ENCODE data around the gene ENDOV. TPM values are rescaled to one million over a fixed set of nuclear protein-coding genes. Genes with fewer than 3 reads are reported as not detected.

The ENDOV gene
- total RNA-seq, 1 donor from 2014 or later, result 17.6 TPM

GRCh38 chr17:80413771-80414507 lies 1.0 kb upstream of the ENDOV start:
- intact Hi-C loops (cut with micrococcal nuclease), result no loop called here

GRCh38 chr17:80414508-80414802 lies 512 bp upstream of the ENDOV start:
- intact Hi-C loops (cut with micrococcal nuclease), result no loop called here

GRCh38 chr17:80415626-80416137 lies 715 bp downstream of the ENDOV start:
- intact Hi-C loops (cut with micrococcal nuclease), result loop anchor here (1.0 kb wide), 2 partner anchors 40 to 268 kb away; partner anchors contain the start of gene EIF4A3

- intact Hi-C loops (cut with micrococcal nuclease), result no loop called here
Measured at GRCh38 chr17:80416260-80416939, 1.4 kb downstream of the ENDOV start.

- intact Hi-C loops (cut with micrococcal nuclease), result no loop called here
Measured at GRCh38 chr17:80416940-80417293, 1.9 kb downstream of the ENDOV start.

GRCh38 chr17:80418589-80418988 lies 3.6 kb downstream of the ENDOV start:
- intact Hi-C loops (cut with micrococcal nuclease), result no loop called here

GRCh38 chr17:80419255-80419654 lies 4.3 kb downstream of the ENDOV start:
- intact Hi-C loops (cut with micrococcal nuclease), result no loop called here

GRCh38 chr17:80421381-80422090 lies 6.6 kb downstream of the ENDOV start:
- intact Hi-C loops (cut with micrococcal nuclease), result loop anchor here (10.0 kb wide), 1 partner anchor 153 kb away; no protein-coding TSS in a partner anchor

- intact Hi-C loops (cut with micrococcal nuclease), result loop anchor here (10.0 kb wide), 1 partner anchor 153 kb away; no protein-coding TSS in a partner anchor
Measured at GRCh38 chr17:80422276-80422675, 7.3 kb downstream of the ENDOV start.

GRCh38 chr17:80422981-80423380 lies 8.0 kb downstream of the ENDOV start:
- intact Hi-C loops (cut with micrococcal nuclease), result loop anchor here (10.0 kb wide), 1 partner anchor 152 kb away; no protein-coding TSS in a partner anchor

- intact Hi-C loops (cut with micrococcal nuclease), result loop anchor here (10.0 kb wide), 1 partner anchor 151 kb away; no protein-coding TSS in a partner anchor
Measured at GRCh38 chr17:80423536-80424225, 8.7 kb downstream of the ENDOV start.

GRCh38 chr17:80424261-80424660 lies 9.3 kb downstream of the ENDOV start:
- intact Hi-C loops (cut with micrococcal nuclease), result loop anchor here (10.0 kb wide), 1 partner anchor 151 kb away; no protein-coding TSS in a partner anchor

GRCh38 chr17:80424878-80425765 lies 10.2 kb downstream of the ENDOV start:
- intact Hi-C loops (cut with micrococcal nuclease), result loop anchor here (10.0 kb wide), 1 partner anchor 150 kb away; no protein-coding TSS in a partner anchor

- intact Hi-C loops (cut with micrococcal nuclease), result loop anchor here (10.0 kb wide), 1 partner anchor 149 kb away; no protein-coding TSS in a partner anchor
Measured at GRCh38 chr17:80425835-80426426, 11.0 kb downstream of the ENDOV start.

- intact Hi-C loops (cut with micrococcal nuclease), result loop anchor here (1.0 to 10.0 kb wide), 3 partner anchors 148 to 555 kb away; no protein-coding TSS in a partner anchor
Measured at GRCh38 chr17:80426671-80427326, 11.8 kb downstream of the ENDOV start.

GRCh38 chr17:80427366-80428282 lies 12.7 kb downstream of the ENDOV start:
- intact Hi-C loops (cut with micrococcal nuclease), result loop anchor here (1.0 to 10.0 kb wide), 3 partner anchors 147 to 554 kb away; no protein-coding TSS in a partner anchor

- intact Hi-C loops (cut with micrococcal nuclease), result loop anchor here (10.0 kb wide), 1 partner anchor 146 kb away; no protein-coding TSS in a partner anchor
Measured at GRCh38 chr17:80428363-80428762, 13.4 kb downstream of the ENDOV start.

GRCh38 chr17:80428796-80429195 lies 13.8 kb downstream of the ENDOV start:
- intact Hi-C loops (cut with micrococcal nuclease), result loop anchor here (10.0 kb wide), 1 partner anchor 146 kb away; no protein-coding TSS in a partner anchor

Data from T-helper 2 cell treated with Interferon-gamma antibody and Interleukin-4, amounts not matched to agents 100 ng/mL and 5 ng/mL, for 36 hours (primary cell).